ENCODE data around the gene WSCD2. TPM values are rescaled to one million over a fixed set of nuclear protein-coding genes. Genes with fewer than 3 reads are reported as not detected.

WSCD2 gene
- polyA plus RNA-seq, 1 donor from 2014 or later: 5.8 TPM

DNA sequence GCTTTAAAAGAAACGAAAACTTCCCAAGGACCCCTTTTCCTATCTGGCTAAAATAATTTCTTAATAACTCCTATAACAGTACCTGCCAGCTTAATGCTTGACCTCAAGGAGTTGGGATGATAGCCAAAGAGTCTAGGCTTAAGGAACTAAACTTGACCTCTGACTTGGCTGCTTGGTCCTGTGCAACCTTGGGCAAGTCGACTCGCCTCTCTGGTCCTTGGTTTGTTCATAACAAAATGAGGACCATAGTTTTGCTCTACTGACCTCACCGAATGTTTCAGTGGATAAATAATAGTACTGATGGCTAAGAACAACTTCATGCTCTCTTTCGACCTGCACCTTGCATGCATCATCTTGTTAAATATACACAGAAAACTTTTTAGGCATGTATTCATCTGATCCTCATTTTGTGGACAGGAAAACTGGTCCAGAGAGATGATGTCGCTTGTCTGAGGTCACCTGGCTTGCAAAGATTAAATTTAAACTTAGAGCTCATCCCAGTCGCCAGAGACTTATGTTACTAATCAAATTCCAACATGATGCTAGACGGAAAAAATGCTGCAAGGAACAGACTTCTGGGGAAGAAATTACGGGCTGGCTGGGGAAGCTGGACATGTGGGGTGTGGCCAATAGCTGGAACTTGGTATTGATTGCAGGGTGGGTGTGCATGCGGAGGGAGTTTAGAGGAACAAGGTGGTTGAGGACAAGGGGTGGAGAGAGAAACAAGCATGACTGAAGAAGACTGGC lies 38.0 kb upstream of the WSCD2 start:
- H3K9ac ChIP-seq (ENCODE audit: low read length): no peak overlapping the region
- H3F3A ChIP-seq (ENCODE audit: insufficient read depth, low read length, poor library complexity, severe bottlenecking): no peaks in the 10 kb centered on the region
- TF ChIP-seq MXI1 (conservative IDR thresholded peaks at IDR 0.05; ENCODE audit: poor library complexity, severe bottlenecking) (no peak), TAF1 (IDR thresholded peaks at IDR 0.05; ENCODE audit: low read depth) (no peak), RAD21 (conservative IDR thresholded peaks at IDR 0.05) (no peak), POLR2AphosphoS5 (IDR thresholded peaks at IDR 0.05) (no peak), EZH2 (IDR thresholded peaks at IDR 0.05; ENCODE audit: borderline replicate concordance, insufficient read depth, low read length, poor library complexity, severe bottlenecking) (no peak), EP300 (conservative IDR thresholded peaks at IDR 0.05; ENCODE audit: poor library complexity, severe bottlenecking) (no peak), SMC3 (conservative IDR thresholded peaks at IDR 0.05; ENCODE audit: poor library complexity) (no peak)
- TF ChIP-seq, protein P1, sequence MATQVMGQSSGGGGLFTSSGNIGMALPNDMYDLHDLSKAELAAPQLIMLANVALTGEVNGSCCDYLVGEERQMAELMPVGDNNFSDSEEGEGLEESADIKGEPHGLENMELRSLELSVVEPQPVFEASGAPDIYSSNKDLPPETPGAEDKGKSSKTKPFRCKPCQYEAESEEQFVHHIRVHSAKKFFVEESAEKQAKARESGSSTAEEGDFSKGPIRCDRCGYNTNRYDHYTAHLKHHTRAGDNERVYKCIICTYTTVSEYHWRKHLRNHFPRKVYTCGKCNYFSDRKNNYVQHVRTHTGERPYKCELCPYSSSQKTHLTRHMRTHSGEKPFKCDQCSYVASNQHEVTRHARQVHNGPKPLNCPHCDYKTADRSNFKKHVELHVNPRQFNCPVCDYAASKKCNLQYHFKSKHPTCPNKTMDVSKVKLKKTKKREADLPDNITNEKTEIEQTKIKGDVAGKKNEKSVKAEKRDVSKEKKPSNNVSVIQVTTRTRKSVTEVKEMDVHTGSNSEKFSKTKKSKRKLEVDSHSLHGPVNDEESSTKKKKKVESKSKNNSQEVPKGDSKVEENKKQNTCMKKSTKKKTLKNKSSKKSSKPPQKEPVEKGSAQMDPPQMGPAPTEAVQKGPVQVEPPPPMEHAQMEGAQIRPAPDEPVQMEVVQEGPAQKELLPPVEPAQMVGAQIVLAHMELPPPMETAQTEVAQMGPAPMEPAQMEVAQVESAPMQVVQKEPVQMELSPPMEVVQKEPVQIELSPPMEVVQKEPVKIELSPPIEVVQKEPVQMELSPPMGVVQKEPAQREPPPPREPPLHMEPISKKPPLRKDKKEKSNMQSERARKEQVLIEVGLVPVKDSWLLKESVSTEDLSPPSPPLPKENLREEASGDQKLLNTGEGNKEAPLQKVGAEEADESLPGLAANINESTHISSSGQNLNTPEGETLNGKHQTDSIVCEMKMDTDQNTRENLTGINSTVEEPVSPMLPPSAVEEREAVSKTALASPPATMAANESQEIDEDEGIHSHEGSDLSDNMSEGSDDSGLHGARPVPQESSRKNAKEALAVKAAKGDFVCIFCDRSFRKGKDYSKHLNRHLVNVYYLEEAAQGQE (IDR thresholded peaks at IDR 0.05; ENCODE audit: borderline replicate concordance): no peak
- TF ChIP-seq, protein P2, sequence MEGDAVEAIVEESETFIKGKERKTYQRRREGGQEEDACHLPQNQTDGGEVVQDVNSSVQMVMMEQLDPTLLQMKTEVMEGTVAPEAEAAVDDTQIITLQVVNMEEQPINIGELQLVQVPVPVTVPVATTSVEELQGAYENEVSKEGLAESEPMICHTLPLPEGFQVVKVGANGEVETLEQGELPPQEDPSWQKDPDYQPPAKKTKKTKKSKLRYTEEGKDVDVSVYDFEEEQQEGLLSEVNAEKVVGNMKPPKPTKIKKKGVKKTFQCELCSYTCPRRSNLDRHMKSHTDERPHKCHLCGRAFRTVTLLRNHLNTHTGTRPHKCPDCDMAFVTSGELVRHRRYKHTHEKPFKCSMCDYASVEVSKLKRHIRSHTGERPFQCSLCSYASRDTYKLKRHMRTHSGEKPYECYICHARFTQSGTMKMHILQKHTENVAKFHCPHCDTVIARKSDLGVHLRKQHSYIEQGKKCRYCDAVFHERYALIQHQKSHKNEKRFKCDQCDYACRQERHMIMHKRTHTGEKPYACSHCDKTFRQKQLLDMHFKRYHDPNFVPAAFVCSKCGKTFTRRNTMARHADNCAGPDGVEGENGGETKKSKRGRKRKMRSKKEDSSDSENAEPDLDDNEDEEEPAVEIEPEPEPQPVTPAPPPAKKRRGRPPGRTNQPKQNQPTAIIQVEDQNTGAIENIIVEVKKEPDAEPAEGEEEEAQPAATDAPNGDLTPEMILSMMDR (IDR thresholded peaks at IDR 0.05; ENCODE audit: poor library complexity, severe bottlenecking): no peak
- H3K36me3 ChIP-seq (ENCODE audit: insufficient read depth, low read length): no peaks in the 10 kb centered on the region
- H2AFZ ChIP-seq (ENCODE audit: low read depth, low read length): no peak overlapping the region
- no peaks in the 10 kb centered on the region for H3K79me2 ChIP-seq (replicated peaks; ENCODE audit: insufficient read depth, low read length)
- H3K27me3 ChIP-seq (ENCODE audit: insufficient read depth, low read depth, low read length): no peaks in the 10 kb centered on the region
- H3K9me2 ChIP-seq (ENCODE audit: insufficient read depth, low read length): no peaks in the 10 kb centered on the region
- no peak overlapping the region for H3K27ac ChIP-seq (ENCODE audit: low read length)
- no peak overlapping the region for H3K4me3 ChIP-seq (ENCODE audit: low read length)
- H4K20me1 ChIP-seq (ENCODE audit: insufficient read depth): no peaks in the 10 kb centered on the region
- peaks cover 7% of the 10 kb centered on the region for H3K9me3 ChIP-seq (ENCODE audit: low read length)
- no peak overlapping the region for H3K4me2 ChIP-seq (ENCODE audit: low read length)

DNA sequence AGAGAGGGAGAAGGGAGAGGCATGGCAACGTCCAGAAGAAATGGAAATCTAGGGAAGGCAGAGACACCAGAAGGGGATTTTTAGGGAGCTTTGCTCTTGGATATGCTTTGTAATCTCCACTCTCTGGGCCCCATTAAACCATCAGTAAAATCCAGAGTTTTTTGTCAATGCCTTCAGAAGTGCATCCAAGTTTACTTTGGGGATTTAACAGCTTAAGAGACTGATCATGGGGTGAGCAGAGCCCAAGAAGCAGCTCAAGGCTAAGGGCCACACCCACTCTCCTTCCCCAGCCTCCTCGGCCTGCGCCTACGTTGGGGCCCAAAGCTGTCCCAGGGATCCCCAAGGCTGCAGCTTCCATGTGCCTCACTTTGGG lies 37.4 kb upstream of the WSCD2 start:
- peaks cover 7% of the 10 kb centered on the region for H3K9me3 ChIP-seq (ENCODE audit: low read length)
- H2AFZ ChIP-seq (ENCODE audit: low read depth, low read length): no peak overlapping the region
- no peak for TF ChIP-seq EP300 (conservative IDR thresholded peaks at IDR 0.05; ENCODE audit: poor library complexity, severe bottlenecking)
- TF ChIP-seq EZH2 (IDR thresholded peaks at IDR 0.05; ENCODE audit: borderline replicate concordance, insufficient read depth, low read length, poor library complexity, severe bottlenecking): no peak
- no peak for TF ChIP-seq SMC3 (conservative IDR thresholded peaks at IDR 0.05; ENCODE audit: poor library complexity)
- no peak for TF ChIP-seq POLR2AphosphoS5 (IDR thresholded peaks at IDR 0.05)
- TF ChIP-seq, protein P1 (IDR thresholded peaks at IDR 0.05; ENCODE audit: borderline replicate concordance): no peak
- TF ChIP-seq, protein P2 (IDR thresholded peaks at IDR 0.05; ENCODE audit: poor library complexity, severe bottlenecking): no peak
- no peak for TF ChIP-seq RAD21 (conservative IDR thresholded peaks at IDR 0.05)
- no peak for TF ChIP-seq TAF1 (IDR thresholded peaks at IDR 0.05; ENCODE audit: low read depth)
- TF ChIP-seq MXI1 (conservative IDR thresholded peaks at IDR 0.05; ENCODE audit: poor library complexity, severe bottlenecking): no peak
- H4K20me1 ChIP-seq (ENCODE audit: insufficient read depth): no peaks in the 10 kb centered on the region
- H3K4me2 ChIP-seq (ENCODE audit: low read length): no peak overlapping the region
- H3K27me3 ChIP-seq (ENCODE audit: insufficient read depth, low read depth, low read length): no peaks in the 10 kb centered on the region
- no peak overlapping the region for H3K9ac ChIP-seq (ENCODE audit: low read length)
- H3K79me2 ChIP-seq (replicated peaks; ENCODE audit: insufficient read depth, low read length): no peaks in the 10 kb centered on the region
- H3F3A ChIP-seq (ENCODE audit: insufficient read depth, low read length, poor library complexity, severe bottlenecking): no peaks in the 10 kb centered on the region
- no peak overlapping the region for H3K27ac ChIP-seq (ENCODE audit: low read length)
- H3K4me3 ChIP-seq (ENCODE audit: low read length): no peak overlapping the region
- H3K36me3 ChIP-seq (ENCODE audit: insufficient read depth, low read length): no peaks in the 10 kb centered on the region
- H3K9me2 ChIP-seq (ENCODE audit: insufficient read depth, low read length): no peaks in the 10 kb centered on the region

Measured in neural cell (in vitro differentiated cells).